Vagina (tissue), 2 donors: Measurements from ENCODE around the gene ADAMTS7.

ENCODE experiments used
- CTCF ChIP-seq, 3 experiments: fragments of 450-650 bp in 2 of 3; fragments of 200-600 bp in 1 of 3; sonication (generic) in 1 of 3; IDR thresholded peaks; one replicate each; pipeline ENCODE4 v1.5.1; 2017 to 2019; ENCODE audit warnings: antibody characterized with exemption in 3 of 3, mild to moderate bottlenecking in 2 of 3, moderate library complexity in 2 of 3
- POLR2A ChIP-seq, 2 donors: fragments of 450-650 bp; IDR thresholded peaks; one replicate each; pipeline ENCODE4 v1.6.1; 2017; ENCODE audit warnings: antibody characterized with exemption in 2 of 2, mild to moderate bottlenecking in 2 of 2, moderate library complexity in 2 of 2
- POLR2AphosphoS5 ChIP-seq, 2 donors: sonication (generic); formaldehyde crosslinking; IDR thresholded peaks; one replicate each; pipeline ENCODE4 v1.9.0; 2017; ENCODE audit warnings: antibody characterized with exemption in 2 of 2, mild to moderate bottlenecking in 2 of 2, low read depth in 1 of 2; ENCODE audit not compliant: insufficient read depth in 1 of 2

DNA sequence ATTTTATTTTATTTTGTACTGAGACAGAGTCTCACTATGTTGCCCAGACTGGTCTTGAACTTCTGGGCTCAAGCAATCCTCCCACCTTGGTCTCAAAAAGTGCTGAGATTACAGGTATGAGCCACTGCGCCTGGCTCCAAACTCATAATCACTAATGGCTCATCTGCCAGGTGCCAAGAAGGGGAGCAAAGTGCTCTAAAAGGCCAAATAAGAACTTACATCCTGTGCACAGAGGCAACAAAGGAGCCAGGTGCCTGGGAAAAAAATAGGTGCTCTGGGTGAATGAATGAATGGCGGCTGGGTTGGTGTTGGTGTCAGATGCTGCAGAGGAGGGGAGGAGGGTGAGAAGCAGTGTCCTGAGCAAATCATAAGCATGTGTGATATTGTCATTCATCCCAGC is 25.9 kb upstream of the ADAMTS7 start:
- TF ChIP-seq CTCF (IDR thresholded peaks at IDR 0.05) (no peak), POLR2A (IDR thresholded peaks at IDR 0.05) (no peak), POLR2AphosphoS5 (IDR thresholded peaks at IDR 0.05; ENCODE audit: insufficient read depth in 1 of 2, low read depth in 1 of 2) (no peak)
